NOMO-1 (cell line): Measurements from ENCODE around the gene DCST2.
"Not testable (repeated sequence)": the region's sequence is repeated elsewhere in the genome, so short reads cannot be mapped to it uniquely, and the experiment has no call there.

ENCODE experiments used
- DNase-seq, 2 experiments: peaks; one replicate each; lab custom pipeline; 2025; ENCODE audit not compliant: unreplicated experiment in 2 of 2; lab: John Stamatoyannopoulos, UW

Gene DCST2

DNA sequence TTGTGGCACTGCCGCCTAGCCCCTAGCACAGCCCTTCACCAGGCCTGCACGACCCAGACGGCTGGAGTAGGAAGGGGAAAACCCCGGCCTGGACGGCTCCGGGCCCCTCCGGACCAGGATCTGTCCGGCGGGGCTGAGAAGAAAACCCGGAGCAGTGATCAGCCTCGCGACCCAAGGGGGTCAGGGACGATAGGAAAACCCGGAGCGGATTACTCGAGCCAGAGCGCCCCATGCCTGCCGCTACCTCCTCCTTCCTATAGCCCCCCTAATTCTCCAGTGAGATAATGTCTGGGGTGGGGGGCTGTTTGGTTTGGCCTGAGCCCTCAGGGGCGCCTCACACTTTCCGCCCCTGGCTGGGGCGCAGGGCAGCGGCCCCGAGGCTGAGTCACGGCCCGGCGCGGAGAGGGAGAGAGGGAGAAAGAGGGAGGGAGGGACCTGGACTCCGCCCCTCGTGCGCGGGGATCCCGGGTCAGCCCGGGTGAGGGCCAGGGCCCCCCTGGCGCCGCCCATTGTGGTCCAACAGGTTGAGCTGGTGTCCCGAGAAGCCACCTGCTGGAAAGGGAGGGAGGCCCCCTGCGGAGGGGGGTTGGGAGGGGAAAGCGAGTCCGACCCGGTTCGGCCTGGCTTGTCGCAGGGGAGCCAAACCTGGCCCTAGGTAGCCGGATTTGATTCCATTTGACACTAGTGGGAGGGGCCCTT is 32.7 kb downstream of the DCST2 start:
- peak; percentile 82 to 87 for DNase-seq

DNA sequence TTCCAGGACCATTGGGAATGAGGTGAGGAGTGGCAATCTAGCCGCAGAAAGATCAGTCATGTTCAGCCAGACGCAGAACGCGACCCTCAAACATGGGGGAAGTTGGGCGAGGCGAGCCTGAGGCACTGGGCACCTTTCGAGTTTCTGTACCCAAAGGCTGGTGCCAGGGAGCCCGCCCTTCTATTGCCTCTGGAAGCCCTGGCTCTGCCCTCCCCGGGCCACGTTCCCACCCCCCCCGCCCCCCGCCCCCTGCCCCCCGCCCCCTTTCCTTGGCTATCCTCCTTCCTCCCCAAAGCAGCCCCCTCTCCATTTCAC is 33.2 kb downstream of the DCST2 start:
- DNase-seq = no peak

DNA sequence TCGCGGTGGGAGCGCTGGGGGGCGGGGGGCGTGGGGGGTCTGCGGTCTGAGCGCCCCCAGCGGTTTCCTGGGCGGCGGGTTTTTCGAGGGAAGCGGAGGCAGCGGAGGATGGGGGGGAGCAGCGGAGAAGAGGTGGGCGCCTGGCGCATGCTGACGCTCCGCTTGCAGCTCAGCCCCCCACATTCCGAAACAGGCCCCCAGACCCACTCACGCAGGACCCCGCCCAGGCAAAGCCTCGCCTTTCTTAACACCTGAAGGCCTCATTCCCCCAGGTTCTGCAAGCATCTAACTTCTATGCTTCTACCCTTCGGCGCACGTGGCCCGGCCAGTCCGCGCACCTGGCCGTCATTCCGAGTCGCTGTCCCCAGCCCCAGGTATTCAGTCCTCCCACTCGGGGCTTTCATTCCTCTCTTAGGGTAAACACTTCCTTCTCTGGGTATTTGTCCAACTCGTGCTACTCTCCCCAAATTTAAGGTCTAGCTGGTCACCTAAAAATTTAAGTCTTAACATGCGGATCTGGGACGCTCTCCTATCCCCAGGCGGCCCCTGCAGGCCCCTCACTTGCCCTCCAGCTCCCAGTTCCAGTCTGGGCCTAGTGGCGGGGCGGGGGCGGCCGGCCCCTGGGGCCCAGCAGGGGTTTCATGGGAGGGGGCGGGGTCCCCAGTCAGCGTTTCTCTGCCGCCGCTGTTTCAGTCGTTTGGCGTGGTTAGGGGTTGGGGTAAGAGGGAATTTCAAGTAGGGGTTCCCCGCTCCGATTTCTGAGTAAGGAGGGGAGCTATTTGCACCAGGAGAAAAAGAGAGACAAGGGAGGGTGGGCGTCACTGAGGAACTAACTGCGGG is 33.8 kb downstream of the DCST2 start:
- DNase-seq = peak in 1 of 2 experiments; percentile 26

DNA sequence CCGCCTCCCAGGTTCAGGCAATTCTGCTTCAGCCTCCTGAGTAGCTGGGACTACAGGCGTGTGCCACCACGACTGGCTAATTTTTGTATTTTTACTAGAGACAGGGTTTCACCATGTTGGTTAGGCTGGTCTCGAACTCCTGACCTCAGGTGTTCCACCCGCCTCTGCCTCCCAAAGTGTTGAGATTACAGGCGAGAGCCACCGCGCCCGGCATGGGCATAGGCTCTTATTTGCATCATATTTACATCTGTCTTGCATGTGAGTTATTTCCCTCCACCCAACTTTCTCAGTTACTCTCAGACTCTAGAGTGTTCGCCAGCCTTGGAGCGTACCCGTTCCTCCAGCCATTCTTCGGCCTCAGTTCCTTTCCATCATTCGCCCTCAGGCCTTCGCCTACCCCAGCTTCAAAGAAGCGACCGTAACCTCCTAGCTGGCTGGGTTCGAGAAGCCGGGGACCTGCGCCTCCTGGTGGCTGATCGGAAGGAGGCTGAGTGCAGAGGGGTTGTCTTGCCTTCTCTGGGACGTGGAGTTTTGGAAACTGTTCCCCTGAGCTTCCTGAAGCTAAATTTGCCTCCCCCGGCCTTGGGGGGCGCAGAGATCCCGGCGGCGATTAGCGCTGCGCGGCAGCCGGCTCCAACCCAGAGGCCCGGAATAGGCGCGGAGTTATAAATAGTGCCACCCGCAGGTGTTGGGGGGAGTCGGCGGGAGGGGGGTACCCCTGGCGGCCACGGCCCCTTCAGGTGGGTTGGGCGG is 34.6 kb downstream of the DCST2 start:
- peak; percentile 50 to 60 for DNase-seq

- DNase-seq = no peak
These were observed 35.3 kb downstream of the DCST2 start for GRCh38 chr1:154998201-154998780.

DNA sequence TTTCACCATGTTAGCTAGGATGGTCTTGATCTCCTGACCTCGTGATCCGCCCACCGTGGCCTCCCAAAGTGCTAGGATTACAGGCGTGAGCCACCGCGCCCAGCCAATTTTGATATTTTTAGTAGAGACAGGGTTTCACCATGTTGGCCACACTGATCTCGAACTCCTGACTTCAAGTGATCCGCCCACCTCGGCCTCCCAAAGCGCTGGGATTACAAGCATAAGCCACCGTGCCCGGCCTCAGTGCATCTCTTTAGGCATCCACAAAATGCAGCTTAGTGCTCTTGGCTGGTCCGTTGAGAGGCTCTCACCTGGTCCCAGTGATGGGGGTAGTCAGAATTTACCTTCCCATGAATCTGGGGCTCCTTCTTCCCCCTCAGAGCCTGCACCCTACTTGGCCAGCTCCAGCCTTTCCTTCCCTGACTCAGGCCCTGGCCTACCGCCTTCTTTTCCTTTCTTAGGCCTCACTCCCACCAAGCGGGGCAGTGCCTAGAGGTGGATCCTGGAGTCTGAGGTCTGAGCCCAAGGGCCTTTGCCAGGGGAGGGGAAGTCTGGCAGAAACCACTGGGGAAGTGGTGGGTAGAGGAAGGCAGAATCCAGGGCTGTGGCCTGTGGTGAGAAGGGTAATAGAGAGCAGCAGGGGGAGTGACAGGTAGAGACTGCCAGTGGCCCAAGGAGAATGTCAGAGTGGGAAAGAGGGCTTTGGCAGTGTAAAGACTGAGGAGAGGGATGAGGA is 36.4 kb downstream of the DCST2 start:
- peak; percentile 37 to 41 for DNase-seq

DNA sequence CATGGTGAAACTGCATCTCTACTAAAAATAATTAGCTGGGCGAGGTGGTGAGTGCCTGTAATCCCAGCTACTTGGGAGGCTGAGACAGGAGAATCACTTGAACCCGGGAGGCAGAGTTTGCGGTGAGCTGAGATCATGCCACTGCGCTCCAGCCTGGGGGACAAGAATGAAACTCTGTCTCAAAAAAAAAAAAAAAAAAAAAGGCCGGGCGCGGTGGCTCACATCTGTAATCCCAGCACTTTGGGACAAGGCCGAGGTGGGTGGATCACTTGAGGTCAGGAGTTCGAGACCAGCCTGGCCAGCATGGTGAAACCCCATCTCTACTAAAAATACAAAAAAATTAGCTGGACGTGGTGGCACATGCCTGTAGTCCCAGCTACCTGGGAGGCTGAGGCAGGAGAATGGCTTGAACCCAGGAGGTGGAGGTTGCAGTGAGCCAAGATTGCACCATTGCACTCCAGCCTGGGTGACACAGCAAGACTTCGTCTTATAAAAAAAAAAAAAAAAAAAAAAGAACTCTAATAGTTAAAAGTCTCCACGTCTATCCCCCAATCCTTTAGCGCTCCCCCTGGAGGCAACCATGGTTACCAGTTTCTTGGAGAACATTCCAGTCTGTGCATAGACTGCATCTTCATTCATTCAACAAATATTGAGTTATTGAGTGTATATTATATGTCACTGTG is 38.1 kb downstream of the DCST2 start:
- DNase-seq = peak in 1 of 2 experiments; percentile 20

- DNase-seq = no peak
These were observed 39.0 kb downstream of the DCST2 start for GRCh38 chr1:154994591-154994990.

DNA sequence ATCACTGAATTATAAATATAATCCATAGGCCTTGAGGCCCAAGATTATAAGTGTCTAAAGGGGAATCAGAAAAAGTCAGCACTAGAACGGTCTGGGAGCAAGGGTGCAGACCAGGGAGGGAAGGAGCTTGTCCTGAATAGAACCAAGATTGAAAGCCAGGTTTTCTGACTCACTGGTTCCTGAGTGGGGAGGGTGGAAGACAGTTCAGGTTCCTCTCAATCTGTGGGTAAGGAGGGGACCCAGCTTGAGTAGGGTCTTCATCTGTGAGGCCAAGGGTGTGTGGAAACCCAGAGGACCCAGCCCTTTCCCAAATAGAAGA is 39.4 kb downstream of the DCST2 start:
- DNase-seq = no peak

GRCh38 chr1:154993572-154994268 is 39.9 kb downstream of the DCST2 start, which contains the start of gene LENEP:
Gene LENEP (plus strand): TSS chr1:154993586. CDS start chr1:154993608, 22 bp downstream.
- DNase-seq = no peak

DNA sequence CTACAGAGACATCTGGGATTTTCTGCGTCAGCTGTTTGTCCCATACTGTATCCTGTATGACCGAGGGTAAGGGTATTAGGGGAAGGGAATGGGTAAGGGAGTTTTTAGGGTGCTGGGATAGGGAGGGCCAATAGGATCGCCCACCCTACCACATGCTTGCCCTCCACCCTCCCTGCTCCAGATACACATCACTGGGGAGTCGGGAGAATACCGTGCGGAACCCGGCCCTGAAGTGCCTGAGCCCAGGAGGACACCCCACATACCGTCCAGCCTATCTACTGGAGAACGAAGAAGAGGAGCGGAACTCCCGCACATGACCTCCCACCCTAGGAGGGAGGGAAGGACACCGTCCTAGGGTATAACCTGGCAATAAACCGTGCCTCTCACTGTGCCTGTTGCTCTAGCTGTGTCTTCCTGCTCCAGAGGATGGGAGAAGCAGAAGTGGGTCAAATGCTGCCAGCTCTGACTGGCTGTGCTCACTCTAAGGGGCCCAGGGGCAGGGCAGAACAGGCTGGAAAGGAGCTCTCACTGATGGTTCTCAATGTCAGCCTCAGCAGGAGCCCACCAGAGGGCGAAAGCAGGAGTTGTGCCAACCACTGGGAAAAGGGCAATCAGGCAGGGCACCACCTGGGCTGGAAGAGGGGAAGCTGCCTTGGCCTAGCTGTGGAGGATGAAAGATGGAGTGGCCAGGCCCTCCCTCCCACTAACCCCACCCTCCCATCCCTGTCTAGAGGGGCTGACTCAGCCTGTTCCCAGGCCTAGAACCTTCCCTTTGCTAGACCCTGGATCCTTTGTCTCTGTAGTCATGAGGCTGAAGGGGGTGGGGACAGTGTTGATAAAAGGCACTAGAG is 40.6 kb downstream of the DCST2 start:
- DNase-seq = no peak

GRCh38 chr1:154990276-154990675 is 43.3 kb downstream of the DCST2 start:
- DNase-seq = no peak

DNA sequence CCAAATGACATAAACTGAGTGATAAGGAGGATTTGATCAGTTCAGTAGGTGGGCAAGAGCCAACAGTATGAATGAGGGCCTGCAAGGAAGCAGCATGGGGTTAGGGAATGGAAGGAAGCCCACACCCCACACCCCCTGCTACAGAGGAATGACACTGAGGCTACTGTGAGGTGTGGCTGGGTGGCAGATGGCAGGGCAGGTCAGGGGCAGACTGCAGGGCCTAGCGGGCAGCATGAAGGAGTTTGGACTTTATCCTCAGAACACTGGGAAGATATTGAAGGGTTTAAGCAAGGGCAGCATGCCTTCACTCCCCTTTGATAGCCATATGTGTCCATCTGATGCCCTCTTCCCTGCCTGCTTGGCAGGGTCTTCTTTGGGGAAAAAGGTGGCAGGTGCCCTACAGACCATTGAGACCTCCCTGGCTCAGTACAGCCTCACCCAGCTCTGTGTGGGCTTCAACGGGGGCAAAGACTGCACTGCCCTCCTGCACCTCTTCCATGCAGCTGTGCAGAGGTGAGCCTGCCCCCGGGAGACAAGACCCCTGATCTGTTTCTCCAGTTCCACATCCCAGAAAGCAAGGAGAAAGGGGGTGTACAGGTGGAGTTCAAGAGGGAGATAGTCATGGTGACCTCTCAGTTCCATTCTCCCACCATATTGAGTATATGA is 44.3 kb downstream of the DCST2 start:
- DNase-seq = no peak

DNA sequence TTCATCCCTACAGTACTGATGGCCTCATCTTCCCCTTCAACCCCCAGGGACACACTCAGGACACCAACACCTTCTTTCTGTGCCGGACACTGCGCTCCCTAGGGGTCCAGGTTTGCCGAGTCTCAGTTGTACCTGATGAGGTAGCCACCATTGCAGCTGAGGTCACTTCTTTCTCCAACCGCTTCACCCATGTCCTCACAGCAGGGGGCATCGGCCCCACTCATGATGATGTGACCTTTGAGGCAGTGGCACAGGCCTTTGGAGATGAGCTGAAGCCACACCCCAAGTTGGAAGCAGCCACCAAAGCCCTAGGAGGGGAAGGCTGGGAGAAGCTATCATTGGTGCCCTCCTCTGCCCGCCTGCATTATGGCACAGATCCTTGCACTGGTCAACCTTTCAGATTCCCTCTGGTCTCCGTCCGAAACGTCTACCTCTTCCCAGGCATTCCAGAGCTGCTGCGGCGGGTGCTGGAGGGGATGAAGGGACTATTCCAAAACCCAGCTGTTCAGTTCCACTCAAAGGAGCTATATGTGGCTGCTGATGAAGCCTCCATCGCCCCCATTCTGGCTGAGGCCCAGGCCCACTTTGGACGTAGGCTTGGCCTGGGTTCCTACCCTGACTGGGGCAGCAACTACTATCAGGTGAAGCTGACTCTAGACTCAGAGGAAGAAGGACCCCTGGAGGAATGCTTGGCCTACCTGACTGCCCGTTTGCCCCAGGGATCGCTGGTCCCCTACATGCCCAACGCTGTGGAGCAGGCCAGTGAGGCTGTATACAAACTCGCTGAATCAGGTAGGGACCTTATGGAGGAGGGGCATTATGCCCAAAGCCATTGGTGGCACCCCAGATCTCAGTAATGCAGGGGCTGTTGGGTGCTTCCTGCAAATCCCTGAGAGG is 45.3 kb downstream of the DCST2 start:
- no peak for DNase-seq

DNA sequence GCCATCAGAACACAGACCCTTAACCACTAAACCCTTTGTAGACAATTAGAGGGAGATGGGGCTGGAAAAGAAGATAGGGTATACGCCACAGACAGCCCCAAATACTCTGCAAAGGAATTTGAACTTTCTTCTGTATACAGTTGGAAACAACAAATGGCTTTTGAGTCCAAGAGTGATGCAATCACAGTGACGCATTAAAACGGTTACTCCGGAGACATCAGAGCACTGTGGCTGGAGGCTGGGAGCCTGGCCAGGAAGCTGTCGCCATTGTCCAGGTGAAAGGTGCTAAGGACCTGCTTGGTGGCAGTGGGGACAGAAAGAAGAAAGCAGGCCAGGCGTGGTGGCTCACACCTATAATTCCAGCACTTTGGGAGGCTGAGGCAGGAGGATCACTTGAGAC is 46.3 kb downstream of the DCST2 start:
- no peak for DNase-seq

GRCh38 chr1:154986736-154987135 is 46.8 kb downstream of the DCST2 start:
- not testable (repeated sequence) for DNase-seq
